AML-193 (cell line): Measurements from ENCODE around the gene DUS1L.

Experiments used
- DNase-seq, 2 experiments: peaks; one replicate each; lab custom pipeline; 2025; lab: John Stamatoyannopoulos, UW

Gene DUS1L

DNA sequence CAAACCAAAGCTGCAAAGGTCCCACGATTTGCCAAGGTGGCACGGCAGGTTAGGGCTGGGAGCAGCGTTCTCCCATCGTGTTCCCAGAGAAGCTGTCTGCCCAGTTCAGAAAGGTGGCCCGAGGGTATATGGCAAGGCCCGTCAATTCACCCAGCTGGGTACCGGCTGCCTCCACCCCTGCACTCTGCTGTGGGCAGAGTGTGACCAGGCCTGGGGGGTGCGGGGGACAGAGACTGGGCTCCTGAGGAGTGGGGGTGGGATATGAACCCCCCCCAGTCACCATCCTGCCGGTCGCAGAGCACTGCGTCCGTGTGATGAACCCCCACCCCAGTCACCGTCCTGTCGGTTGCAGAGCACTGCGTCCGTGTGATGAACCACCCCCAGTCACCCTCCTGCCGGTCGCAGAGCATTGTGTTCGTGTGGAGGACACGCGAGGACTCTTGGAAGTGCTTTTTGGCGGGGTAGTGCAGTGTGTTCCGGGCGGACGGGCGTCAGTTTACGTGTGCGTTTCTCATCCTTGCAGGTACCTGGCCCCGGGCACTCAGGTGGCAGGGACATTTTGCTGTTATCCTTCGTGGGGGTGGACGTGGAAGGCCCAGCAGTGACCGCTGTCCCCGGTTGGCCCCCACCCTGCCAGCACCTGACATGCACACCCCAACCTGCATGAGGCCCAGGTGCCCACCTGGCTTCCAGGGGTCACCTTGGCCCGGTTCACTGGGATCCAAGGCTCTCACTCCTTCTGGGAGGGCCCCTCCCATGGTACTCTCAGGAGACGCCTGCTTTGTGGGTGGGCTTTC, 35.1 kb upstream of the DUS1L start:
- no peak for DNase-seq

GRCh38 chr17:82098939-82099763, 33.5 kb upstream of the DUS1L start:
- peak; percentile 16 to 20 for DNase-seq

DNA sequence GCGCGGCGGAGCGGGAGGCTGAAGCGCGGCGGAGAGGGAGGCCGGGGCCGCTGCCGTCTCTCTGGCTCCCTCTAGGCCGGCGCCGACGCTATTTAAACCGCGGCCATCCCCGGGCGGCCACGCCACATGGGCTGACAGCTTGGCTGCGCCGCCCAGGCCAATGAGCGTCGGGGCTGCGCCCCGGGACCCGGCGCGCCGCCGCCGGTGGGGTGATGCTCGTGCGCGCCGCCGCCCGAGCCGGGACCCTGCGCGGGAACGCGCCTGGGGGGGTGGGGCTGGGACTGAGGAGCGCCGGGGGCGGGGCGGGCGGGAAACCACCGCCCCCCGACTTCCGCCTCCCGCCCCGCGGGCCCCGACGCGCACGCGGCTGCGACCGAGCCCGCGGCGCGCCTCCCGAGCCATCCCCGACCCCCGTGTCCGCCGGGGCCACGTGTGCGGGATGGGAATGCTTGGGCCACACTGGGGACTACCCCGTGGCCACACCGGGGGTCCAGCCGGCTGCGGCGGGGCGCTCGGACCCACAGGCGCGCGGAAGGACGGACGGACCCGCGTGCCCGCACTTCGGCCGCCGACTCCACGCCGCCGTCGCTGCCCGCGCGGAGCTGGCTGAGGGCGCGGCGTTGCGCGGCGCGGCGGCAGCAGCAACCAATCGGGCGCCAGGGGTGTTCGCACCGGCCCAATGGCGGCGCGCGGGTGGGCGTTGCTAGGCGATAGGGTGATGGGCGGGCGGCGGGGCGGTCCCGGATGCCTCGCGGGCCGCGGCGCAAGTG, 32.8 kb upstream of the DUS1L start, which contains the start of gene FASN:
Gene FASN, minus strand, starts transcription at position 68 of the 770 bp plus-strand sequence. CDS start 1,791 bp downstream, outside the sequence.
- DNase-seq = peak; percentile 94 to 96

- DNase-seq = no peak
Observed at GRCh38 chr17:82097919-82098168, 32.2 kb upstream of the DUS1L start.

GRCh38 chr17:82097184-82097918, 31.7 kb upstream of the DUS1L start:
- peak in 1 of 2 experiments; percentile 28 for DNase-seq

DNA sequence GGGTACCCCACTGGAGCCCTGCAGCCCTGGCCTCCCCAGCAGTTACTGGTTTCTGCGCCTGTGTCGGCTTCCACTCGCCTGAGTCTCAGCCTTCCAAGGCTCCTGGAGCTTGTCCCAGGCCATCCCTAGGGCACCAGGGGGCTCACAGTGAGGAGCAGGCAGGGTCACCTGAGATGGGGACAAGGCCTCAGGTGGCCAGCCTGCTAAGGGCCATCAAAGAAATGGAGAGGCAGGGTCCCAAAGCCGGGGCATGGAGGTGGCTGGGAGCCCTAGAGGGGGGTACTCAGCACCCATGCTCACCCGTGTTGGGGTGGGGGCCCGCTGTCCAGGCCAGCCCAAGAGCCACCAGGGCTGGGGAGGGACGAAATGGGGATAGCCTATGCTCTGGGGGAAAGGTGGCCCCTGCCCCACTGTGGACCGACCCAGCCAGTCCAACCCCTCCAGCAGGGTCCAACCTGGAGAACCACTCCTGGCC, 31.1 kb upstream of the DUS1L start:
- no peak for DNase-seq

- no peak for DNase-seq
Observed at GRCh38 chr17:82095777-82096708, 30.4 kb upstream of the DUS1L start.

DNA sequence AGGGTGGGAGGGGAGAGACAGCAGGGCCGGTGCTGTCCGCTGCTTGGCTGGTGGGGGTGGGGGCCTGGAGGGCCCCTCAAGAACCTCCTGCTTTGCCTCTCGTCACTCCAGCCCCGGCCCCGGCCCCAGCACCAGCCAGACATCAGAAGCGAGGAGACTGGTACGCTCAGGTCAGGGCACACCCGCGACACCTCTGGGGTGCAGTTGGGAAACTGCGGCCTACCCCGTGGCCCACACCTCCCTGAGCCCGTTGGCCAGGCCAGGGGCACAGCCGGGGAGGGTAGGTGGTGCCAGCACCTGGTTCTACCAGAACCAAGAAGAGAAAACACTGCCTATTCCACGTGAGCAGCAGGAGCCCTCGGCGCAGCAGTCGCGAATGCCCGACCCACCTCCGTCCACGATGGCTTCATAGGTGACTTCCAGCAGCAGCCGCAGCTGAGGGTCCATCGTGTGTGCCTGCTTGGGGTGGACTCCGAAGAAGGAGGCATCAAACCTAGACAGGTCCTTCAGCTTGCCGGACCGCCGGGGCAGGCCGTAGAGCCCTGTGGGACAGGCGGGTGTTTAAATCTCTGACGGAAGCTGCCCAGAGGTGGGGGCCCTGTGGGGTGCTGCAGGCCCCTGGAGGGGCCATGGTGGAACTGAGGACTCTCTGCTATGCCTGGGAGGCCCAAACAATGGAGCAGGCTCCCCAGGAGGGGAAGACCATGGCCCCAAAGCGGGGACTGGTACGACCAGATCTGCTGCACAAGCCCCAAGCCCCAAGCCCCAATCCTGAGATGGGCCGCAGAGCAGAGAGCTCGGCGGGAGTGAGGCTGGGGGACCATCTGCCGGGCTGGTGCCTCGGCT, 29.6 kb upstream of the DUS1L start:
- DNase-seq = no peak

DNA sequence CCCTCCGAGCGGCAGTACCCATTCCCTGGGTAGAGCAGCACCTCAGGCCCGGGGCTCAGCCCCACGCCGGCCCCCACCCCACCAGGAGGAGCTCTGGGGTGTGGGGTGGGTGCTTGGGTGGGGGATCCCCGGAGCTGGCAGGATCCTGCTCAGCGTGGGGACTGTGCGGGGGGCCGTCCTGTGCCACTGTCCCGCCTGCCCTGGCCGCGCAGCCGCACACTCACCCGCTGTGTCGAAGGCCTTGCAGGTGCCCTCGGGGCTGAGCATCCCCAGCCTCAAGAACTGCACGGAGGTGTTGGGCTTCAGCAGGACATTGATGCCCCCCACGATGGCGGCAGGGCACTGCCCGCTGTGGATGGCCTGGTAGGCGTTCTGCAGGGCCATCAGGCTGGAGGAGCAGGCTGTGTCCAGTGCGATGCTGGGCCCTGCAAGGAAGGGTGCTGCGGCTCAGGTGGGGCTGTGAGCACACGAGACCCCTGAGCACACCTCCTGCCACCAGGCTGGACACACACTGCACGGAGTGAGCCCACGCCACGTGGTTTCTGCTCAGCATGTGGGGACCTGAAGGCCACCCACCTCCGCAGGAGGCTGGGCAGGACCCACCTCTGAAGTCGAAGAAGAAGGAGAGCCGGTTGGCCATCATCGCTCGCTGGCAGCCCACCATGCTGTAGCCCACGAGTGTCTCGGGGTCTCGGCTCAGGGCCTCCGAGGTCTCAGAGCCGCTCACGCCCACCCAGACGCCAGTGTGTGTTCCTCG, 27.6 kb upstream of the DUS1L start:
- no peak for DNase-seq

GRCh38 chr17:82092628-82092994, 27.0 kb upstream of the DUS1L start:
- DNase-seq = no peak

DNA sequence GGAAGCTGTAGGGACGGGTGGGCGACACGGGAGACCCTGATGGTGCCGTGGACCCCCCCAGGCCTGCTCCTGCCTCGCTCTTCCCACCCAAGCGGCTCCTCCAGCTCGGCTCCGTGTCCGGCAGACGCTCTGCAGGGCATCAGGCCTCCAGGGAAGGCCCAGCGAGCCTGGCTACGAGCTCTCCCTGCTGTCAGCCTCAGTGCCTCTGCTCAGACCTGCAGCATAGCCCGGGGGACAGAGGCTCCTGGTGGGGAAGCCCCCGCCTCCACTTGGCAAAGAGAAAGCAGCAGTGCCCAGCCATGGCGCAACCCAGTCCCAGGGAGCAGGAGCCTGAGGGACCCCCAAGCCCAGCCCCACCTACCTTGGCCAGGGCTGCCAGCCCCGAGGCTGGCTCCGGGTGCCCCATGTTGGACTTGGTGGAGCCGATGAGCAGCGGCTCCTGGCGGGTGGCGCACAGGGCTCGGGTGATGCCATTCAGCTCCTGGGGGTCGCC, 26.5 kb upstream of the DUS1L start:
- no peak for DNase-seq

- no peak for DNase-seq
Observed at GRCh38 chr17:82091264-82092066, 25.9 kb upstream of the DUS1L start.

- DNase-seq = no peak
Observed at GRCh38 chr17:82090549-82091263, 25.1 kb upstream of the DUS1L start.

- DNase-seq = no peak
Observed at GRCh38 chr17:82089723-82090548, 24.3 kb upstream of the DUS1L start.

DNA sequence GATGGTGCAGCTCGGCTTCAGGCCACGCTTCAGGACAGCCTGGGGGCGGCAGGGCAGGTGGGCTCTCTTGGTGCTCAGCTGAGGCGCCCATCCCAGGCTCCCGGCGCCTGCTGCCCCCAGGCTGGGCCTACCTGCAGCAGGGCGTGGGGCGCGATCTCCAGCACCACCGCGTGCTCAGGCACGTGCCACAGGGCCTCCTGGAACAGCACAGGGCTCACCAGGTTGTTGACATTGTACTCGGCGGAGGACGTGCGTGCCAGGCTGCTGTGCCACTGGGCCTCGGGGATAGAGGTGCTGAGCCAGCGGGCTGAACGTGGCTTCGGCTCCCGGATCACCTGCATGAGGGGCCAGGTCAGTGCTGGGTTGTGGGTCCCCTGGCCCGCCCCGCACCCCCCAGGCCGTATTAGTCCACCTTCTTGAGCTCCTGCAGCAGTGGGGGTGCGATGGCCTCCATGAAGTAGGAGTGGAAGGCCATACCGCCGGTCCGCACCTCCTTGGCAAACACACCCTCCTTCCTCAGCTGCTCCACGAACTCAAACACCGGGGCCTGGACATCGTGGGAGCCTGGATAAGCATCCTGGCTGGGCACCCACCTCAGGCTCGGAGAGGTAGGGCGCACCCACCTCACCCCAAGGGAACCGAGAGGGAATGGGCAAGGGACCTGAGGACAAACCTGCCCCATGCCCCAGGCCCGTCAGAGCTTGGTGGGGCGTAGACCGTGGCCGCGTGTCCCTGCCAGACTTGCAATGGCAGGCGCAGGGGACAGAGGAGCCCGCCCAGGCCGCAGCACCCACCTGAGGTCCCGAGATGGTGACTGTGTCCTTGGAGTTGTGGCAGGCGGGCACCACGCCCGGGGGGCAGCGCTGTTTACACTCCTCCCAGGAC, 23.5 kb upstream of the DUS1L start:
- no peak for DNase-seq
